Heart left ventricle (tissue), 16 donors: Measurements from ENCODE around the gene PCMT1. TPM values are rescaled to one million over a fixed set of nuclear protein-coding genes. Genes with fewer than 3 reads are reported as not detected.

Source experiments
- ATAC-seq, 4 donors: fragments of 200-7000 bp; cut with Tn5 transposase; one replicate each; pipeline ENCODE4 v1.9.1; 2020 to 2022; ENCODE audit warnings: moderate library complexity in 4 of 4, mild to moderate bottlenecking in 3 of 4, moderate number of reproducible peaks in 1 of 4
- DNase-seq, 5 donors: peaks; one replicate each; pipeline ENCODE4 v3.0.0-alpha.2; 2020
- H3K27ac ChIP-seq, 12 donors: fragments of 200-600 bp; sonication (generic) in 4 of 12; one replicate each; pipeline versions ENCODE4 v1.5.0 to v1.8.0; 2016 to 2022; ENCODE audit warnings: mild to moderate bottlenecking in 2 of 12
- H3K27me3 ChIP-seq, 9 donors: fragments of 200-600 bp; sonication (generic) in 2 of 9; one replicate each; pipeline versions ENCODE4 v1.5.1 to v1.8.0; 2016 to 2022; ENCODE audit warnings: mild to moderate bottlenecking in 3 of 9
- H3K36me3 ChIP-seq, 9 donors: fragments of 200-600 bp; sonication (generic) in 2 of 9; one replicate each; pipeline versions ENCODE4 v1.5.0 to v1.8.0; 2018 to 2022; ENCODE audit warnings: mild to moderate bottlenecking in 2 of 9
- H3K4me1 ChIP-seq, 12 donors: fragments of 200-600 bp; sonication (generic) in 4 of 12; one replicate each; pipeline versions ENCODE4 v1.5.0 to v1.8.0; 2016 to 2022; ENCODE audit warnings: mild to moderate bottlenecking in 3 of 12
- H3K4me3 ChIP-seq, 12 donors: fragments of 200-600 bp; sonication (generic) in 4 of 12; one replicate each; pipeline versions ENCODE4 v1.5.0 to v1.8.0; 2017 to 2022; ENCODE audit warnings: mild to moderate bottlenecking in 9 of 12, moderate library complexity in 4 of 12
- H3K9me3 ChIP-seq, 12 donors: fragments of 200-600 bp; sonication (generic) in 4 of 12; one replicate each; pipeline versions ENCODE4 v1.5.0 to v1.8.0; 2016 to 2022; ENCODE audit warnings: mild to moderate bottlenecking in 1 of 12
- POLR2A ChIP-seq, 2 donors: fragments of 450-650 bp; IDR thresholded peaks; one replicate each; pipeline ENCODE4 v1.6.1; 2017; ENCODE audit warnings: antibody characterized with exemption in 2 of 2, mild to moderate bottlenecking in 2 of 2, moderate library complexity in 2 of 2
- WGBS, 4 donors: extraction: QIAGEN DNeasy Blood & Tissue Kit in 2 of 4; methylation state at CpG; one replicate each; pipeline versions ENCODE4 v1.1.5 to v1.1.7; 2013 to 2018; 5-methylcytosine and 5-hydroxymethylcytosine counted together
- intact Hi-C, 10 donors: fragments of 100-400 bp; cut with DNase I; formaldehyde crosslinking; loops; one replicate each; pipeline versions ENCODE4 v1.11.1 to v1.14.2; 2022
- polyA plus RNA-seq, 2 donors: library from polyadenylated mRNA; stranded (reverse); fragments of 200-250 nt; gene quantifications; one replicate each; pipeline ENCODE4 v1.2.3, GENCODE V29; 2013
- total RNA-seq, 9 donors: library from RNA; depleted of rRNA in 2 of 9; stranded (reverse); fragments of >200 nt in 2 of 9; fragmentation: NEBNext Ultra II Directional in 3 of 9; extraction: Animal tissue kit (Norgen Biotek cat#: 25700) in 3 of 9; gene quantifications; one replicate each; pipeline versions ENCODE4 v1.1.0 to v1.2.4, GENCODE V29; 2016 to 2023
- TF ChIP-seq, protein P1 (sequence below), 12 donors: fragments of 200-600 bp; sonication (generic) in 4 of 12; IDR thresholded peaks; one replicate each; pipeline versions ENCODE4 v1.5.0 to v1.8.0; 2018 to 2022; ENCODE audit warnings: antibody characterized with exemption in 12 of 12, mild to moderate bottlenecking in 5 of 12
- donor health status: ischemic (EF 13 %, LVEDD 7.1; RV severe dilation, severe dysfunction).
- donor health status: healthy with polysubstance abuse.
- donor health status: DM: no; HTN: yes; CAD: no.
- donor health status: DM: no; HTN: no; CAD: no.
- donor health status: ischemic (EF 25% LVEDD 6.9; RV normal size, moderate dysfunction).
- donor health status: ischemic (EF 25% LVEDD 5.7; RV mildly dilated, moderate dysfunction).
- donor health status: healthy.
- donor health status: DM: yes; HTN: yes; CAD: no.
- donor health status: ischemic (EF 35%, LVEDD 5.7; RV mildly dilated, moderate dysfunction).
- donor health status: nonischemic (EF 11% LVEDD 7.7; RV severe dilation, severe dysfunction).
- donor health status: DM: yes; HTN: yes; CAD: no.
- donor health status: PGD.
- donor health status: ischemic (EF 29% LVEDD 5.4; RV normal size, mild dysfunction).
- donor health status: nonischemic (EF 23%, LVEDD 6.1; RV moderate dilation, normal function).

PCMT1 gene
- total and polyA plus RNA-seq, 11 donors = 72.2 to 243 (median 164) TPM

GRCh38 chr6:149859938-149860337 is 110.4 kb downstream of the PCMT1 start:
- Histone ChIP-seq H3K27ac (no peak overlapping the region), H3K4me1 (peaks cover 0 to 41% (median 14%) of the 10 kb centered on the region in 12 donors), H3K9me3 (no peaks in the 10 kb centered on the region), H3K36me3 (no peaks in the 10 kb centered on the region), H3K27me3 (no peaks in the 10 kb centered on the region), H3K4me3 (no peak overlapping the region)
- DNase-seq (no peak), ATAC-seq (no peak)
- intact Hi-C loops = loop anchor here in 3 of 10 donors (10.0 kb wide), 4 partner anchors 65 to 295 kb away; partner anchors contain the start of genes GINM1 (in 1 of the 3), LATS1 (in 1 of the 3), NUP43 (in 1 of the 3) and PCMT1 (in 1 of the 3)
- TF ChIP-seq POLR2A (IDR thresholded peaks at IDR 0.05) = no peak
- TF ChIP-seq, protein P1, sequence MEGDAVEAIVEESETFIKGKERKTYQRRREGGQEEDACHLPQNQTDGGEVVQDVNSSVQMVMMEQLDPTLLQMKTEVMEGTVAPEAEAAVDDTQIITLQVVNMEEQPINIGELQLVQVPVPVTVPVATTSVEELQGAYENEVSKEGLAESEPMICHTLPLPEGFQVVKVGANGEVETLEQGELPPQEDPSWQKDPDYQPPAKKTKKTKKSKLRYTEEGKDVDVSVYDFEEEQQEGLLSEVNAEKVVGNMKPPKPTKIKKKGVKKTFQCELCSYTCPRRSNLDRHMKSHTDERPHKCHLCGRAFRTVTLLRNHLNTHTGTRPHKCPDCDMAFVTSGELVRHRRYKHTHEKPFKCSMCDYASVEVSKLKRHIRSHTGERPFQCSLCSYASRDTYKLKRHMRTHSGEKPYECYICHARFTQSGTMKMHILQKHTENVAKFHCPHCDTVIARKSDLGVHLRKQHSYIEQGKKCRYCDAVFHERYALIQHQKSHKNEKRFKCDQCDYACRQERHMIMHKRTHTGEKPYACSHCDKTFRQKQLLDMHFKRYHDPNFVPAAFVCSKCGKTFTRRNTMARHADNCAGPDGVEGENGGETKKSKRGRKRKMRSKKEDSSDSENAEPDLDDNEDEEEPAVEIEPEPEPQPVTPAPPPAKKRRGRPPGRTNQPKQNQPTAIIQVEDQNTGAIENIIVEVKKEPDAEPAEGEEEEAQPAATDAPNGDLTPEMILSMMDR (IDR thresholded peaks at IDR 0.05) = no peak
- WGBS, 4 donors = 96 to 98% (median 97%) methylated on average over 3 of the region's 3 CpGs

- DNase-seq (no peak), ATAC-seq (no peak)
- H3K9me3 ChIP-seq = no peaks in the 10 kb centered on the region
- no peaks in the 10 kb centered on the region for H3K36me3 ChIP-seq
- no peak overlapping the region for H3K4me3 ChIP-seq
- TF ChIP-seq POLR2A (IDR thresholded peaks at IDR 0.05) = no peak
- TF ChIP-seq, protein P1 (IDR thresholded peaks at IDR 0.05) = no peak
- H3K4me1 ChIP-seq = peaks cover 0 to 36% (median 14%) of the 10 kb centered on the region in 12 donors
- H3K27ac ChIP-seq = no peak overlapping the region
- WGBS, 4 donors = 89 to 98% (median 93%) methylated on average over 5 of the region's 5 CpGs
- no peaks in the 10 kb centered on the region for H3K27me3 ChIP-seq
- intact Hi-C loops = loop anchor here in 3 of 10 donors (10.0 kb wide), 4 partner anchors 64 to 296 kb away; partner anchors contain the start of genes GINM1 (in 1 of the 3), LATS1 (in 1 of the 3), NUP43 (in 1 of the 3) and PCMT1 (in 1 of the 3)
Measured at GRCh38 chr6:149860513-149860833, 110.9 kb downstream of the PCMT1 start.

Other genes with a start within 250 kb of the PCMT1 start
- 10 to 100 TPM; 10.9 to 22.9 (median 16.9) TPM for gene PPIL4, start 203.7 kb upstream of the PCMT1 start, total RNA-seq
- 10 to 100 TPM; 11.8 to 14.3 TPM for gene PPIL4, start 203.7 kb upstream of the PCMT1 start, polyA plus RNA-seq
- 10 to 100 TPM; 42.4 to 60.5 (median 52.7) TPM for gene GINM1, start 183.4 kb upstream of the PCMT1 start, total RNA-seq
- gene GINM1, start 183.4 kb upstream of the PCMT1 start, polyA plus RNA-seq = 10 to 100 TPM; 25.3 to 48.5 TPM
- 10 to 100 TPM in 7 of 9 donors, 1 to 10 TPM in 2; 9.6 to 19.3 (median 12.6) TPM for gene KATNA1, start 101.0 kb upstream of the PCMT1 start, total RNA-seq
- 10 to 100 TPM in 1 of 2 donors, 1 to 10 TPM in 1; 5.6 to 14.7 TPM for gene KATNA1, start 101.0 kb upstream of the PCMT1 start, polyA plus RNA-seq
- 10 to 100 TPM in 7 of 9 donors, 1 to 10 TPM in 2; 9.4 to 18.5 (median 10.9) TPM for gene LATS1, start 31.6 kb upstream of the PCMT1 start, total RNA-seq
- gene LATS1, start 31.6 kb upstream of the PCMT1 start, polyA plus RNA-seq = 1 to 10 TPM; 5.3 TPM
- 10 to 100 TPM; 14.5 to 32.9 (median 27.2) TPM for gene NUP43, start 3.2 kb upstream of the PCMT1 start, total RNA-seq
- 10 to 100 TPM; 12.2 to 17.4 TPM for gene NUP43, start 3.2 kb upstream of the PCMT1 start, polyA plus RNA-seq
- 10 to 100 TPM; 10.2 to 23.8 (median 13.2) TPM for gene LRP11, start 114.6 kb downstream of the PCMT1 start, total RNA-seq
- 1 to 10 TPM; 5.0 to 8.1 TPM for gene LRP11, start 114.6 kb downstream of the PCMT1 start, polyA plus RNA-seq
- 1 to 10 TPM in 1 of 9 donors, under 1 TPM in 3, not detected in 5; 0.12 to 5.0 (median 0.50) TPM for gene RAET1E, start 148.4 kb downstream of the PCMT1 start, total RNA-seq
- gene RAET1E, start 148.4 kb downstream of the PCMT1 start, polyA plus RNA-seq = under 1 TPM in 1 of 2 donors, not detected in 1; 0.46 TPM
- 1 to 10 TPM in 1 of 9 donors, under 1 TPM in 1, not detected in 7; 0.25 to 1.9 TPM for gene RAET1G, start 173.4 kb downstream of the PCMT1 start, total RNA-seq
- under 1 TPM in 1 of 2 donors, not detected in 1; 0.22 TPM for gene RAET1G, start 173.4 kb downstream of the PCMT1 start, polyA plus RNA-seq
- 1 to 10 TPM in 3 of 9 donors, under 1 TPM in 6; 0.27 to 2.3 (median 0.85) TPM for gene ULBP2, start 192.3 kb downstream of the PCMT1 start, total RNA-seq
- gene ULBP2, start 192.3 kb downstream of the PCMT1 start, polyA plus RNA-seq = 1 to 10 TPM in 1 of 2 donors, under 1 TPM in 1; 0.34 to 3.7 TPM
- gene ULBP1, start 214.2 kb downstream of the PCMT1 start, total RNA-seq = under 1 TPM; 0.10 to 0.52 (median 0.25) TPM
- gene ULBP1, start 214.2 kb downstream of the PCMT1 start, polyA plus RNA-seq = under 1 TPM; 0.11 to 0.33 TPM